Superior temporal gyrus (tissue), 1 donor: ENCODE results near the gene ZNF451.
"Not testable (repeated sequence)": the region's sequence is repeated elsewhere in the genome, so short reads cannot be mapped to it uniquely, and the experiment has no call there.

ENCODE experiments used
- DNase-seq: peaks from one replicate; pipeline ENCODE4 v3.0.0-alpha.2; 2016; ENCODE audit errors: extremely low spot score

The ZNF451 gene

DNA sequence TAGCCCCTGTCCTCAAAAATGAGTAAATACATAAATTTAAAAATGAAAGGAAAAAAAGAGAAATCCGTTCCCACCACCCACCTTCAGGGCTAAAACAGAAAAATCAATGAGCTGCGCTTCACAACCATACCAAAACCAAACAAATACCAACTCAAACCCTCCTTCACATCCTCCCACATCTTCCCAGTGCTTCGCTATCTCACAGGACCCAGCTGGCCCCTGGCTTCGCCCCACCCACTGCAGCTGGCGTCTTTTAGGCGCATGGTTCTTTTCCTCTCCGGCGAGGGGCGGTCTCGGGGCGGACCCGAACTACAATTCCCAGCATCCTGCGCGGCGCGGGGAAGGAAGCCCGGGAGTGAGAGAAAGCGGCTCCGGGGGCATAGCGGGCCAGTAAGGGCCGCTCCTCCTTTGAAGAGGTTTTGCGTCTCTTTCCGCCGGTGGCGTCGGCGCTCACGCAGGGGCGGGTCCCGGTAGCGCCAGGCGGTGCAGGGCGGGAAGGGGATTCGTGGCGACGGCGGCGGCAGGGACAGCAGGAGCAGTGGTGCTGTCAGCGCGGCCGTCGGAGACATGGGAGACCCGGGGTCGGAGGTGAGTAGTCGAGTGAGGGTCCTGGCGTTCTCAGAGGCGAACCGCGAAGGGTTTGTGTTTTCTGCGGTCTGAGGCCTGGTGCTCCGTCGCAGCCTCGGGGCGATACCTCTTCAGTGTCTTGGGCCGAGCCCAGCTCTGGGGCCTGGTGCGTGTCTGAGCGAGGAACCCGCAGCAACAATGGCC is at the start of gene ZNF451:
ZNF451 (plus strand) TSS at position 502 of the 771 bp plus-strand sequence; CDS start at position 568, 66 bp downstream.
- peak; percentile 98 for DNase-seq

DNA sequence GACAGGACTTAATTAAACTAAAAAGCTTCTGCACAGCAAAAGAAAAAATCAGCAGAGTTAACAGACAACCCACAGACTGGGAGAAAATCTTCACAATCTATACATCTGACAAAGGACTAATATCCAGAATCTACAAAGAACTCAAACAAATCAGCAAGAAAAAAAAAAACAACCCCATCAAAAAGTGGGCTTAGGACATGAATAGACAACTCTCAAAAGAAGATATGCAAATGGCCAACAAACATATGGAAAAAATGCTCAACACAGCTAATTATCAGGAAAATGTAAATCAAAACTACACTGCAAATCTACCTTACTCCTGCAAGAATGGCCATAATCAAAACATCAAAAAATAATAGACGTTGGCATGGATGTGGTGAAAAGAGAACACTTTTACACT is 45.9 kb upstream of the ZNF451 start:
- not testable (repeated sequence) for DNase-seq

GRCh38 chr6:57044568-57044967 is 45.4 kb upstream of the ZNF451 start:
- no peak for DNase-seq

DNA sequence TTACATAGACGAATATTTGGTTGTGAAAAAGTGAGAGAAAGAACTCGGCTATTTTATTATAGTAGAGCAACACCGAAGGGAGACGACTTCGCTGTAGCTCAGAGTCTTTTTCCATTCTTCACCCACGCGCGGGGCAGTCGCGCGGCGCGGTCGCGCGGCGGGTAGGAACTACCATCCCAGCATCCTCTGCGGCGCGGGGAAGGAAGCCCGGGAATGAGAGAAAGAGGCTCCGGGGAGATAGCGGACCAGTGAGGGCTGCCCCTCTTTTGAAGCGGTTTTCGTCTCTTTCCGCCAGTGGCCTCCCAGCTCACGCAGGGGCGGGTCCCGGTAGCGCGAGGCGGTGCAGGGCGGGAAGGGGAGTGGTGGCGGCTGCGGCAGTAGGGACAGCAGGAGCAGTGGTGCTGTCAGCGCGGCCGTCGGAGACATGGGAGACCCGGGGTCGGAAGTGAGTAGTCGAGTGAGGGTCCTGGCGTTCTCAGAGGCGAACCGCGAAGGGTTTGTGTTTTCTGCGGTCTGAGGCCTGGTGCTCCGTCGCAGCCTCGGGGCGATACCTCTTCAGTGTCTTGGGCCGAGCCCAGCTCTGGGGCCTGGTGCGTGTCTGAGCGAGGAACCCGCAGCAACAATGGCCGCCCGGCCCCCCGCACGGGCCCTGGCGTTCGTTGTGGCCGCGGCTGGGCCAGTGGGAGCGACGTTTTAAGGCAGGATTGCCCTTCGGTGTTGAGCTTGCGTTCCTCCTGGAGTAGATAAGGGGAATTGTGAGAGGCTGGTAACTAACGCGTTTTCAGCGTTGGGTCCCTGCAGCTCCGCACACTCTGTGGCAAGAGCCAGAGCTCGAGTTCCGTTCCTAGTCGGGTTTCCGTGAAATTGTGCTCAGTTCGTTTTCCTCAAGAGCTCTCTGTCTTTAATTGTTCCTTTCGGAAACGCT is 43.4 kb upstream of the ZNF451 start, which contains the start of gene KIAA1586:
KIAA1586 (plus strand) TSS at position 362 of the 925 bp plus-strand sequence; CDS start at position 425, 63 bp downstream.
- DNase-seq = peak; percentile 93

- not testable (repeated sequence) for DNase-seq
Observed at GRCh38 chr6:57047257-57047585, 42.8 kb upstream of the ZNF451 start.

DNA sequence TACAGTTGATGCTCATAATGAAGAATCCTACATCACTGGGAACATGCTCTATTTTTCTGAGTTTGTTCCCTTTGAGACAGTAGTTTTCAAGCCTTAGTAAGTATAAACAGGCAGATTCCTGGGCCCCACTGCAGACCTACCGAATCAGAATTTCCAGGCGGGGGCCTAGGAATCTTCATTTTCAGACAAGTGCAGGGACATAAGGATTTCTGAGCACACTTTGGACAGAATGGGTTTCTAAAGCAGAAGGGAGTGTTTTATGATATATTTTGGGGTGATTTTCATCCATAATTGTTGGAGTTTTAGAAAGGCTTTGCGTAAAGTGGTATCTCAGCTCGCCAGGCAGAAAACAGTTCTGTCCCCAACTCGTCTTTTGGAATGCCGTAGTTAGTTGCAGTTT is 42.1 kb upstream of the ZNF451 start:
- not testable (repeated sequence) for DNase-seq

DNA sequence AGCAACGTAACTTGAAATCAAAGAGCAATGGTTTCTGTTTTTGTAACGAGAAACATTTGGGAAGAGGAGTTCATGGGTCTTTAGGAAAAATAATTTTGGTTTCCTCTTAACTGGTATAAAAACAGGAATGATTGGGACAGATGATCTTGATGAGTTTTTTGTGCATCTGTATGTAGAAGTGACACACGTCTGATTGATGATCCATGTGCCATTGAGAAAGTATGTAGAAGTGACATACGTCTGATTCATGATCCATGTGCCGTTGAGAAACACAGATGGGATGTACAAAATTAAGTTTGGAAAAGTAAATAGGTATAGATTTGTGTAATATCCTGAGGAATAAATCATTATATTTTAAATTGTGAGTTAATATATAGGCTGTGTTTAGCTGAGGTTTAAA is 41.4 kb upstream of the ZNF451 start:
- DNase-seq = no peak

DNA sequence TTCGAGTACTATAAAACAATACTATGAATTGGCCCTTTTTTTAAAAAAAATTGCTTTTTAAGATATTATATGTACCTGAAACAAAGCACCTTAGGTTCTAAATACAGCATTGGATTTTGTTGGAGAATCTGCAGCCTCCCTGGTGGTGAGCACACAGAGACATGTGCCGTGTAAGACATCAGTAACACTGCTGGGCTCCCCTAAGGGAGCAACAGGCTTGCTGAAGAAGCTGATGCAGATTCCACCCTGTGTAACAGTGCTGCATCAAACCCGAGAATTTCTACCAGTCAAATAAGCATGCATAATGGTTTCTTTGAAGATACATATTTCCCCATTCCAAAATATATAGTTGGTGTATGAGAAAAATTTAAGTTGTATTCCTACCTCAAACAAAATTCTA is 26.1 kb upstream of the ZNF451 start:
- no peak for DNase-seq

- DNase-seq = no peak
Observed at GRCh38 chr6:57064809-57065208, 25.2 kb upstream of the ZNF451 start.

- DNase-seq = no peak
Observed at GRCh38 chr6:57068061-57068460, 21.9 kb upstream of the ZNF451 start.

- no peak for DNase-seq
Observed at GRCh38 chr6:57069228-57069627, 20.8 kb upstream of the ZNF451 start.

DNA sequence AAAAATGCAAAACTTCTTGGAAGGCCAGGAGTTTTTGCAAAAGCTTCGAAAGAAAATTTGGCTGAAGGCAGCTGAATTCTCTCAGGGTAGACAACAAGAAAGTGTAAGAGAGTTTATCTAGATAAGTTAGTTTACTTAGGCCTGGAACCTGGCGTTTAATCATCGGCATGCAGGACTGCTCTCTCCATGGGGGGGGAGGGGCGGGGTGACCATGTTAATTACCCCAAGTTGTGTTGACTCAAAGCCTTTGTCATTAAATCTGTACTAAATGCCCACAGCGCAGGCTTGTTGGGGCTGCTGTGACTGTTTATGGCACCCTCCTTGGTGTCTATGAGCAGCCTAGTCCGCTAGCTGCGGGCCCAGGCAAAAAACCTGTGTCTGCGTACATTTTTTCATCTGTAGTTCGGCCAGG is 20.1 kb upstream of the ZNF451 start:
- DNase-seq = no peak

DNA sequence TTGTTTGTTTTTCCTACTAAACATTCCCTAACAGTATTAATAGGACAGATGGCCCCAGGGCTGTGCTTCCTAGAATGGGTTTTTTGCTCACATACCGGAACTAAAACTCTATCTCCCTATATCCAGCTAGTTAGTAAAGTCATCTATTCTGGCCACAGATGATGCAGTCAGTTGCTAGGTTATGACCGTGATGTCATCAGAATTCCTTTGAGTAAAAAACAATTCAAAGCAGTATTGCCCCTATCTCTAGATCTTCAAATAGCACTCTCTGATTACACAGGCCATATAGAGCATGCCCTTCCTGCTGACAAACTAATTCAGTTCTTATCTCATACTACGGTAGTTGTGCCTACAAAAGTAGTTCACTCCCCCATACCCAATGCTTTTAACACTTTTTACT is 17.9 kb upstream of the ZNF451 start:
- DNase-seq = no peak

DNA sequence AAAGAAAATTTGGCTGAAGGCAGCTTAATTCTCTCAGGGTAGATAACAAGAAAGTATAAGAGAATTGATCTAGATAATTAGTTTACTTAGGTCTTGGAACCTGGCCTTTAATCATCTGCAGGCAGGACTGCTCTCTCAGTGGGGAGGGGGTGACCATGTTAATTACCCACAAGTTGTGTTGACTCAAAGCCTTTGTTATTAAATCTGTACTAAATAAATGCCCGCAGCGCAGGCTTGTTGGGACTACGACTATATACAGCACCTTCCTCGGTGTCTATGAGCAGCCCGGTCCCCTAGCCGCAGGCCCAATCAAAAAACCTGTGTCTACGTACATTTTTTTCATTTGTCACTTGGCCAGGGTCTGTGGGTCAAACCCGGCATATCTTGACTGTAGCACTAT is 15.6 kb upstream of the ZNF451 start:
- DNase-seq = no peak

GRCh38 chr6:57075092-57075491 is 14.9 kb upstream of the ZNF451 start:
- no peak for DNase-seq

DNA sequence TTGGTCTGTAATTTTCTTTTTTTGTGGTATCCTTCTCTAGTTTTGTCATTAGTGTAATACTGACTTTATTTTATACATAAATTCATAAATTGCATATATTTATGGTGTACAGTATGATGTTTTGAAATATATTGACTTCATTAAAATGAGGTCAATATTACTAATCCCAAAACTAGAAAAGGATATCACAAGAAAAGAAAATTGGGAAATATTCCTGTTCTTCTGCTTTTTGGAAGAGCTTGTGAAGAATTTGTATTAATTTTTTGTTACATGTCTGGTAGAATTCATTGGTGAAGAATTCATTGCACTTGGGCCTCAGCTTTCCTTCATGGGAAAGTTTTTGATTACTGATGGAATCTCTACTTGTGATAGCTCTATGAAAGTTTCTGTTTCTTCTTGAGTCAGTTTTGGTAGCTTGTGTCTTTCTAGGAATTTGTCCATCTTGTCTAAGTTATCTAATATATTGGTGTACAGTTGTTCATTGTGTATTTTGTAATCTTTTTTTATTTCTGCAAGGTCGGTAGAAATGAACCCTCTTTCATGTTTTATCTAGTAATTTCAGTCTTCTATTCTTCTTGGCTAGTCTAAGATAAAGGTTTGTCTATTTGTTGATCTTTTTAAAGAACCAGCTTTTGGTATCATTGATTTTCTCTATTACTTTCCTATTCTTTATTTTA is 11.3 kb upstream of the ZNF451 start:
- no peak for DNase-seq

DNA sequence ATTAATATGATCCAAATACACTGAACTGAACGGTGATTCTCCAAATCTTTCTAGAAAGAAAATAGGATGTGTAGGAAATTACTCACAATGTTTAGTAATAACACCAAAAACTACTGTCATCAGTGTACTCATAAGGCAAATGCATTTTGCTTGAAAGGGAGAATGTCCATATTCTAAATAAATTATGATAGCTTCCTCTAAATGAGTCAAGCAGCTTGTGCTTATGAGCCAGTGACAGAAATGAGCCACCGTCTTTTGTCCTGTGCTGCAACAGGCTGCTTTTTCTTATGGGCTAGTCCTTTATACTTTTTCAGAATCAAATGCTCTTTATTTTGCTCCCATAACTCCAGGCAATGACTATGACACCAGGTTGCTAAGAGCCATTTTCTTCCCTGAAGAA is 4.5 kb upstream of the ZNF451 start:
- DNase-seq = no peak

GRCh38 chr6:57086843-57087242 is 3.1 kb upstream of the ZNF451 start:
- DNase-seq = no peak

DNA sequence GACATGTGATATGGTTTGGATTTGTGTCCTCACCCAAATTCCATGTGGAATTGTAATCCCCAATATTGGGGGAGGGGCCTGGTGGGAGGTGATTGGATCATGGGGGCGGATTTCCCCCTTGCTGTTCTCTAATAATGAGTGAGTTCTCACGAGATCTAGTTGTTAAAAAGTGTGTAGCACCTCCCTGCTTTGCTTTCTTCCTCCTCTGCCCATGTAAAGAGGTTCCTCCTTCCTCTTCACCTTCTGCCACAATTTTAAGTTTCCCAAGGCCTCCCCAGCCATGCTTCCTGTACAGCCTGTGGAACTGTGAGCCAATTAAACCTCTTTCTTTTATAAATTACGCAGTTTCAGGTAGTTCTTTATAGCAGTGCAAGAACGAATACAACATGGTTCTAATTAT is 2.1 kb upstream of the ZNF451 start:
- no peak for DNase-seq

DNA sequence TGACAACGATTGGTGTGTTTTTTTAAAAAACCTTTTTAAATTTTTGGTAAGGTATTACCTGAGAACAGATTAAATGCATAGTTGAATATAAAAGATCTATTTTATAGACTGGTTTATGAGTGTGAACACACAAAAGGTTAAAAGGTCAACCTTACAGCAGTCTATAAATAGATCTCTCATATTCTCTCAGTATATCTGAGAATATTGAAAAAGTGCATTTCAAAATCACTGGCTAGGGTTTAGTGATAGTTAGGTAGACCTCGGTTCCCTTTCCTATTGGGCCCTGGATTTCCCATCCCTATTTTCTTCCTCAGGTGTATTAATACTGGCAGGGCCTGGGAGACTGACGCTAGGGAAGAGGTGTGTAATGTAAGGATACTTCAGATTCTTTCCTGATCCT is 723 bp upstream of the ZNF451 start:
- DNase-seq = no peak

GRCh38 chr6:57090458-57091067 is 575 bp downstream of the ZNF451 start:
- not testable (repeated sequence) for DNase-seq

DNA sequence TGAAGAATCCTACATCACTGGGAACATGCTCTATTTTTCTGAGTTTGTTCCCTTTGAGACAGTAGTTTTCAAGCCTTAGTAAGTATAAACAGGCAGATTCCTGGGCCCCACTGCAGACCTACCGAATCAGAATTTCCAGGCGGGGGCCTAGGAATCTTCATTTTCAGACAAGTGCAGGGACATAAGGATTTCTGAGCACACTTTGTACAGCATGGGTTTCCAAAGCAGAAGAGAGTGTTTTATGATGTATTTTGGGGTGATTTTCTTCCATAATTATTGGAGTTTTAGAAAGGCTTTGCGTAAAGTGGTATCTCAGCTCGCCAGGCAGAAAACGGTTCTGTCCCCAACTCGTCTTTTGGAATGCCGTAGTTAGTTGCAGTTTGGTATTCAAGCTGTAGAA is 1.4 kb downstream of the ZNF451 start:
- not testable (repeated sequence) for DNase-seq
